Cerebellar nuclear complex (tissue), 1 donor: ENCODE measurements around the gene CTPS2.
"Not testable (repeated sequence)": the region's sequence is repeated elsewhere in the genome, so short reads cannot be mapped to it uniquely, and the experiment has no call there.

ENCODE experiments used
- DNase-seq, 2 experiments: peaks; one replicate each; lab custom pipeline; 2025; lab: John Stamatoyannopoulos, UW

CTPS2 gene, protein sequence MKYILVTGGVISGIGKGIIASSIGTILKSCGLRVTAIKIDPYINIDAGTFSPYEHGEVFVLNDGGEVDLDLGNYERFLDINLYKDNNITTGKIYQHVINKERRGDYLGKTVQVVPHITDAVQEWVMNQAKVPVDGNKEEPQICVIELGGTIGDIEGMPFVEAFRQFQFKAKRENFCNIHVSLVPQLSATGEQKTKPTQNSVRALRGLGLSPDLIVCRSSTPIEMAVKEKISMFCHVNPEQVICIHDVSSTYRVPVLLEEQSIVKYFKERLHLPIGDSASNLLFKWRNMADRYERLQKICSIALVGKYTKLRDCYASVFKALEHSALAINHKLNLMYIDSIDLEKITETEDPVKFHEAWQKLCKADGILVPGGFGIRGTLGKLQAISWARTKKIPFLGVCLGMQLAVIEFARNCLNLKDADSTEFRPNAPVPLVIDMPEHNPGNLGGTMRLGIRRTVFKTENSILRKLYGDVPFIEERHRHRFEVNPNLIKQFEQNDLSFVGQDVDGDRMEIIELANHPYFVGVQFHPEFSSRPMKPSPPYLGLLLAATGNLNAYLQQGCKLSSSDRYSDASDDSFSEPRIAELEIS

DNA sequence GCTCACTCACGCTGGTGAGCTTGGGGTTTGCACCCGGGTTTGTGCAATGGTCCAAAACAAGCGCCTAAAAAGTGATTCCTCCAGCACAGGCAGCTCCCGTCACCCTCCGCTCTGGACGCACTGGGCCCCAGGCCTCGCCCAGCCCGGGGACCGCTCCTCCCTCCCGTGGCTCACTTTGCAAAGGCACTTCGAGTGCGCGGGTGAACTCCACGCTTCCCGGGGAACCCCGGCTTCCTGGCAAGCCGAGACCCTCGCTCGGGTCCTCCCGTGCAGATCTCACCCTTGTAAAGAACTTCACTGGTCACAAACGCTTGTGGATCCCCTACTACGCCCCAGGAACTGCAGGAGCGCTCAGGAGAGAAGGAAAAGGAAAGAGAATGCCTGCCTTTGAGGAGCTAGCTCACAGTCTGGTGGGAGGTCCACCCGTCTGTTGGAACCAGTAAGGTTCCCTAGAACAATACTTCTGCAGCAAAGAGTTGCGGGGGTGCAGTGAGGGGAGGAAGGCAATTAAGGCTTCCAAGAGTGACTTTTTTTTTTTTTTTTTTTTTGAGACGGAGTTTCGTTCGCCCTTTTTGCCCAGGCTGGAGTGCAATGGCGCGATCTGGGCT, at the start of gene CTPS2:
Gene CTPS2, minus strand, starts transcription at position 122 of the 608 bp plus-strand sequence. CDS start 9,767 bp downstream, outside the sequence.
- no peak for DNase-seq

DNA sequence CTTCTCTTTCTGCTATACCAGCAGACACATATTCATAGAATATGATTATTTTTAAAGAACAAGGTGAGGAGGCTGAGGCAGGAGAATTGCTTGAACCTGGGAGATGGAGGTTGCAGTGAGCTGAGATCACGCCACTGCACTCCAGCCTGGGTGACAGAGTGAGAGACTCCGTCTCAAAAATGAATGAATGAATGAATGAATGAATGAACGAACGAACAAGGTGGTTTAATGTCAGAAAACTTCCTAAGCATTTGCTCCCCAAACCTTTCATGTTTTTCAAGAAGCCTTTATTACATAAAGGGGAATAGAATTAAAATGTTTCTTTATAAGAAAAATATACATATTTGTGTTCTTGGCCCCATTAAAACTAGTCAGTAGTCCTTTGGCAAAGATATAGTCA, 49.0 kb upstream of the CTPS2 start:
- DNase-seq, result not testable (repeated sequence)

DNA sequence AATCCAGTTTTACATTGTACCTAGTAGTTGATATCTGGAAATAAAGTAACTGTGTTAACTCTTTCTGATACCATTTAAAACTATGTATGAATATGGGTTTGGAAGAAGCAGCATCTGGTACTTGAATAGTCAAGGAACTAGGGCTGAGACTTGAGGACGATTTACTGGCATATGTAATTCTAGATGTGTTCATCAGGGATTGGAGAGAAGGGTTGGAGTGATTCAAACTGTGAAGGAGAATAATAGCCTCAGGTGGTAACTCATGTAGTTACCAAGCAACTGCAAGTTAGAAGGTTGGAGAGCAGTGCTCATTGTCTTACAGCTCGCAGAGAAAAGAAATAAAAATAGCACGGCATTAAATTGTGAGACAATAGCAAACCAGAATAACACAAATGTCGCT, 44.3 kb upstream of the CTPS2 start:
- no peak for DNase-seq

DNA sequence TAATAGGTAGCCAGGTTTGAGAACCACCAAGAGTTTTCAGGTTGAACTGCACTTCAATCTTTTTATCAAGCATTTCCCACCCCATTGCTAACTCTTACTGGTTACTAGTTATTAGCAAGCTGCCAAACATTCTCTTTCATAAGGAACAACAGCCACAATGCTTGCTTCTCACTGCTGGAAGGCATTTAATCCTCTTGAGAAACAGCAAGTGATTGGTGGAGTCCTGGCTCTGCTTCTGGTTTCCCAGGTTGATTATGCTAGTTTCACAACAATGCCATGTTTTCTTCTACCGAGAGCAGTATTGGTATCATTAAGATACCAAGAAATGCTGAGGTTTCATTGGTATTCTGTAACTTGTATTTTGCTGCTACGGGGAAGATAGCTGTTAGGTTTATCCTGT, 41.5 kb upstream of the CTPS2 start:
- DNase-seq, result no peak

DNA sequence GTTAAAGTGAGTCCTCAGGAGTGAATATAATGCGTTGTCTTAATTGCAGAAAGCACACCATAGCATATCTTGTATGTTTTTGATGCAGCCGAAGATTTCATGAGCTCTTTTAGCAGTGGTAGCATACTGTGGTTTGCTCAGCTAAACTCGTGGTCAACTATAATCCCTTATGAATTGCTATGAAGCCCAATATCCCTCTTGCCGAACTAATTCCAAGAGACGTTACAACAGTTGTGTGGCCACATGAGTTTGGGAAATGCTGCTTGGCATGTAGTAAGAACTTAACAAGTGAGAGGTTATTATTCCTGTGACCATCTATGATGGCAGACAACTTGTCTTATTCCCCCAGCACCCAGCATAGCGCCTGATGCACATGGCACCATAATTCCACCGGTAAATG, 37.7 kb upstream of the CTPS2 start:
- no peak for DNase-seq

DNA sequence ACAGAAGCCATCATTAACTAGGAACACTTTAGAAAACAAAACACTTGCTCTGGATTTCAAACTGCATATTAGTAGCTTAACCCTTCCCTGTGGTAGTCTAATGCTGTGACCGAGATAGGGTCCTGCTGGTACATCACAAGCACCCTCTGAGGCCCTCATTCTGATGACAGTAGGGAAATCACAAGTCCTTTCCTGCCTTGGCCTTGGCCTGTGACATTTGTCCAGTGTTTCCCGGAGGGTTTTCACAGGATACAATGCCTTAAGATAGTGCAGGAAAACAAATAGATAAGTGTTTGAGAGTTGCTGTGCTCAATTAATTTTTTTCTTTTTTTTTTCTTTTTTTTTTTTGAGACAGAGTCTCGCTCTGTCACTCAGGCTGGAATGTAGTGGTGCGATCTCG, 36.0 kb upstream of the CTPS2 start:
- DNase-seq, result no peak

DNA sequence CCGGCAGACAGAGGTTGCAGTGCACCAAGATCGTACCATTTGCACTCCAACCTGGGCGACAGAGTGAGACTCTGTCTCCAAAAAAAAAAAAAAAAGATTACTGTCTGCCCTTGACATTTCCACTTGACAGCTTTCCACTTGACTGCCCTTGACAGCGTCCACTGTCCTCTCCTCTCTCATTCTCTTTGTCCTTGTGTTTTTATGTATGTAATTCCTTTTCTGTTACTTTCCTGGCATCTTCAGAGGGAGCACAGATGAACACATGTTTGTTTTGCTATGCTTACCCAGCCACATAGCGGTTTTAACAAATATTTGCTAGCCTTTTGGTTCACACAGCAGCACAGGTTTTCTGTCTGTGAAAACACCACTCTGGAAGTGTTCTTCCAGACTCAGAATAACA, 33.2 kb upstream of the CTPS2 start:
- no peak for DNase-seq

DNA sequence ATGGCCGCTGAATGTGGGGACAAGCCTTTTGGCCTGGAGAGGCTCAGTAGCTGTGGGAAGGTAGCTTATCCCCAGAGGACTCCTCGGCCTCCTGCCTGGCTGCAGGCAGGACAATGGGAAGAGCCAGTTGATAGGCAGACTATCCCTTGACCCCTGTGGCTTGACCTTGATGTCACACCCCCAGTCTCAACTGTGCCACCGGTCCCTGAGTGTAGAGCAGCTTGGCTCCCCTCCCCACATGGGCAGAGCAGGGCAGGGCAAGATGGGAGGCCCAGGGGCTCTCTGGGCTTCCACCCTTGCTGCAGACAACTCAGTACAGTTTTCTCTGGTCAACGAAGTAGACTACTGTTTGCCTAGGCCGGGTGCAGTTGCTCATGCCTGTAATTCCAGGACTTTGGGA, 32.6 kb upstream of the CTPS2 start:
- no peak for DNase-seq

DNA sequence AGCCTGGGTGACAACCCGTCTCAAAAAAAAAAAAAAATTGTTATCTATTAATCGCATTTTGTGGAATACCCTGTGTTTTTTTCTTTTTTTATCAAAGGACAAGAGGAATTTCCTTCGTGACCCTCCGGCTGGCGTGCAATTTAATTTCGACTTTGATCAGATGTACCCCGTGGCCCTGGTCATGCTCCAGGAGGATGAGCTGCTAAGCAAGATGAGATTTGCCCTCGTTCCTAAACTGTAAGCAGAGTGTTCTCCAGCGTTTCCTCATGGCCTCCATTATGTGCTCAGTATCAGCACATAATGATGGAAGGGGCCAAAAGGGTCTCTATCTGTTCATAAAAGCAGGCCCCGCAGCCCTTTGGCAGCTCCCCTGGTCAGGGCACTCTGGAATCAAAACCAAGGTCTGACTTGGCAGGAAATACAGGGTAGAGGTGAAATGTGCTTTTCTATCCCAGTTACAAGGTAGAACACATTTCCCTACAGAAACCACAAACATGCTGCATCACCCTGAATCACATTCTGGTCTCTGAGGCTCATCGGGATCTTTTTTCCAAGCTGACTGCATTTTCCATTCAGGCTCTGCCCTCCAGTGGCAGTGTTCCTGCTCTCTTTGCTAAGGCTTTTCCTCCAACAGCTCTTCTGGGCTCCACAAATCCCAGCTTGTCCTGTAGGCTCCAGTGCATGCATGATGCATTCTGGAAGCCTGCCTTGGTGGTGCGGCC, 31.3 kb upstream of the CTPS2 start:
- DNase-seq, result no peak

DNA sequence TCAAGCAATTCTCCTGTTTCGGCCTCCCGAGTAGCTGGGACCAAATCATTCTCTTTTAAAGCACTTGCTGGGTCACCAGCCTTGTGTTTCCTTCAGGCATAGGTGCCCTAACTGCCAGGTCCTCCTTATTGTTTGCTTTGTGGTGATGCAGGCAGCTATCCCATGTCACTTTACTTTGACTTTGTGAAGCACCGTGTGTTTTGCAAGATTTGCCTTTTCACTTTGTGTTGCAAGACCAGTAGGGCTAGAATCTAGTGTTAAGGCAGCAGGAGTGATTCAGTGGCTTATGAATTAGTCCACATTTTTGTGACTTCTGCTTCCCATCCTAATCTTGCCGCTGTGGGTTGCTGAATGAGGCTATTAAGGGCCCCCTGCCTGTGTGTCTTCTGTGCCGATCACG, 27.1 kb upstream of the CTPS2 start:
- DNase-seq, result no peak

DNA sequence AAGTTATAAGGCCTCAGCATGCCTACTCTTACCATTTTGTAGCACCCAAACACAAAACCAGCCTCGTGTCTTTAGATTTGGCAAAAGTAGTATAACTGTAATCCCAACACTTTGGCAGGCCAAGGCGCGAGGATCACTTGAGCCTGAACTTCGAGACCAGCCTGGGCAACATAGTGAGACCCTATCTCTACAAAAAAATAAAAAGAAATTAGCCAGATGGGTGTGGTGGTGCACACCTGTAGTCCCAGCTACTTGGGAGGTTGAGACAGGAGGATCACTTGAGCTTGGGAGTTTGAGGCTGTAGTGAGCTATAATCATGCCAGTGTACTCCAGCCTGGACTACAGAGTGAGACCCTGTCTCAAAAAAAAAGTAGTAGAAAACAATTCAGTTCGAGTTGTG, 24.6 kb upstream of the CTPS2 start:
- DNase-seq, result no peak

DNA sequence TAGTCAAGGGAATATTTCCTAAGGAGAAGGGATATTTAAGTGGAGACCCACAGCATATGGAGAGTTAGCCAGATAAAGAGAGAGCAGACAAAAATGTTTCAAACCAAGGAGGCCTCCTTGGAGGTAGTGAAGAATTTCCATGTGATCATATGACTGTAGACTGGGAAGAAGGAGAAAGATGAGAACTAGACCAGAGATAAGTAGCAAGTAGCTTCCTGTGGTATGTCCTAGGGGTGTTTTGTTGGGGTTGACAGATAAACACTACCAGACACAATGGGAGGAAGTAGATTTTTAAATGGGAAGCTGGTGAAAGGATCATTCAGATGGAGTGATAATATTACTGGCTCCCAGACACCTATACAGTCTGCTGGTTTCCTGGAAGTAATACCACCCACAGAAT, 20.5 kb upstream of the CTPS2 start:
- no peak for DNase-seq

DNA sequence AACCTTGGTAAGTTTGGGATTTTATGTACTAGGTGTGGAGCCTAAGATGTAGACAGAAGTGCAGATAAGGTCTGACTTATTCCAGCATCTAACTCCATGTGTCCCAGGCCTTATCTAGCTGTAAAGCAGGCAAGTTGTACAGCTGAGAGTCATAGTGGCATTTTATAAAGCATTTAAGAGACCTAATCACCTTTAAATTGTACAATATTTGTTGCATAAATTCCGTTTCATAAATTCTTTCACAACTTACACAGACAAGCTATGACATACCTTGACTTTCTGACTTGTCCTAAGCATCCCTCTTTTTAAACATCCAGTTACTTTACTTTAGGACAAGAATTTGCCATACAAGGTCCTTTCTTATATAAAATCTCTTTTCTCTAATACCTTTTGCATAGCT, 18.0 kb upstream of the CTPS2 start:
- no peak for DNase-seq

DNA sequence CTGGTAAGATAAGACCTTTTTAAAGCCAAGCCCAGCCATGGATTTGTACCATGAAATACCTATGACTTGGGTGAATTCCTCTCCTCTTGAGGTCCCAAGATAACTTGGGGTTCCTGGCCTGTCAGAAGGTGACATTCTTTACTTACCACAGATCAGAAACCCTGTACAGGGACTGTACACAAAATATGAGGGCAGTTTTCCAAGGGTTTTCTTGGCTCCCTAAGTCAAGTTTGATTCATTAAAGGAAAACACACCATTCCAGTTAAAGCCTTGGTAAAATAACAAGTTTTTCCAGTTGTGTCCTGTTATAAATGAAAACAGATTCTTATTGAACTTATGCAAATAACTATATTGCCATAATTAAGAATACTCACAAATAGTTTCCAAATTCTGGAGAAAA, 15.2 kb upstream of the CTPS2 start:
- no peak for DNase-seq

DNA sequence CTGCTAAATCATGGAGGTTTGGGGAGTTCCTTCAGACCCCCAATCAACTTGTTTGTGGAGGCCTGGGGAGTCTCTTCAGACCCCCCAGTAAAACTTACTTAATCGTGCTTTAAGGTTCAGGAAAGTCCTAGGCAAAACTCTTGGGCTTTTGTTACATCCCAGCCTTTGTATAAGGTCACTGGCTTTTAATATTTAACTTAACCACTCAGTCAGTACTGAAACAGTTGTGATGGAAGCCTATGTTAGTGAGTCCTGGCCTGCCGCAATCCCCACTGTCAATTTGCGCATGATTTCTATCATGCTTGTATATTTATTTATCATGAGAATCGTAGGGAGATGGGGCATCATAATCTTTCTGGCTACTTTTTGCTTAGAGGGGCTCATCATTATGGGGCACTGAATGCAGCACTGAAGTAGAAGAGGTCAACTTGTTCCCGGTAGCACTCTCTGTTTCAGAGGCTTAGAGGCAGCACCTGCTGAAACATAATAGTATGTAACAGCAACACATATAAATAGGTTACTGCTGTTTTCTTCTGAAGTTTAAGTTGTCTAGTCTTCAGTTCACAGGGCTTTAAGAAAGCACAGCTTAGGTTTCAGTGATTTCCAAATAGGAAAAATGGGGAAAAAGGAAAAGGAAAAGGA, 14.0 kb upstream of the CTPS2 start:
- DNase-seq, result not testable (repeated sequence)

DNA sequence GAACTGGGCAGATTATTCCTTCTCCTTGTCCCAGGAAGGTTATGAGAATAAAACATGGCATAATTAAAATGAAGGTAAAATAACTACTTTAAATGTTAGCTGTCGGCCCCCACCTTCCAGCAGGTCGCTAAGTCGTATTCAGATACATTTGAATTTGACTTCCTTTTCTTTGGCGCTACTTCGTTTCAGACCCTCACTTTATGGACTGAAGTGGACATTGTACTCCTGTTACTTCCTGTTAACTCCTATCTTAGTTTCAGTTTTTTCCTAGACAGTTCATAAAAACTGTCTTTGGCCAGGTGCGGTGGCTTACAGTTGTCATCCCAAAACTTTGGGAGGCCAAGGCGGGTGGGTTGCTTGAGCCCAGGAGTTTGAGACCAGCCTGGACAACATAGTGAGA, 12.6 kb upstream of the CTPS2 start:
- no peak for DNase-seq

DNA sequence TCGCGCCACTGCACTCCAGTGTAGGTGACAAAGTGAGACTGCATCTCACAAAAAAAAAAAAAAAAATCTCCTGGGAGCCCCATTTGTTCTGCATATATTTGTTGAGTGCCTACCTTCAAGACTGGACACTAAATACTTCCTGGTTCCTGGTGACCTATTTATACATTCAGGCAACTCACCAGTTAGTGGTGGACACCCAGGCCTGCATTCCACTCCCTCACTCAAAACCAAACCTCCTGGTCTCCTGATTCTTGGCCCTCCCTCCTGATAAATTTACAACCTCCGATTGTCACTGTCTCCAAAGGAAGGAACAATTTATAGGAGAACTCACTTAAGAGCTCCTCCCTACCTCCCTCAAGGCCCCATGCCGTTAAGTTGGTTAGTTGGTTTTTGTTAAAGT, 10.0 kb upstream of the CTPS2 start:
- no peak for DNase-seq

DNA sequence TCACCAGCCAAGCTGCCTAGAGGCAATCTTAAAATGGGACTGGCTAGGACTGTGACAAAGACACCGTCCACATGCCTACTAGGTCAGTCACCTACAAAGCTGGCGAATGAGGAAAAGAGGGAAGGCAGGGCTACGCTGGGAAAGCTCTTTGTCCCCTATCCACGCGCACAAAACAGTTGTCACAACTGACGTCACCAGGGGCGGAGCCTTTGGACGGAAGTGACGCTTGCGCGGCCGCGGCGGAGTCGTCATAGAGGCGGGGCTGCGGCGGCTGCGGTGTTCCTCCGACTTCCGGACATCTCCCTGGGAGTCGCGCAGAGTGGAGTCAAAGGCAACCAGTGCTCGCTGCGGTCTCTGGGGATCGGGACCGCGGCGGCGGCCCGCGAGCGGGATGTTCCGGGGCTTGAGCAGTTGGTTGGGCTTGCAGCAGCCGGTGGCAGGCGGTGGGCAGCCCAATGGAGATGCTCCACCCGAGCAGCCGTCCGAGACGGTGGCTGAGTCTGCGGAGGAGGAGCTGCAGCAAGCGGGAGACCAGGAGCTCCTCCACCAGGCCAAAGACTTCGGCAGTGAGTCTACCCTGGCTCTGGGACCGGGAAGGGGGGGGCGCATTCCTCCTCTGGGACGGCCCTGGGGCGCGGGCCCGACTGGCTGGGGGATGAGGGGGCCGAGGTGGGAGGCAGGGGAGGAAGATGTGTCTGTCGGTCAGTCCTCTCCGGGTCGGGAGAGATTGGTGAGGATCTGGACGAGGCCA, 7.0 kb upstream of the CTPS2 start, which contains the start of gene SYAP1:
Gene SYAP1, plus strand, starts transcription at position 279 of the 751 bp plus-strand sequence. Its CDS starts 113 bp downstream, at position 392.
- peak; percentile 90 to 94 for DNase-seq

DNA sequence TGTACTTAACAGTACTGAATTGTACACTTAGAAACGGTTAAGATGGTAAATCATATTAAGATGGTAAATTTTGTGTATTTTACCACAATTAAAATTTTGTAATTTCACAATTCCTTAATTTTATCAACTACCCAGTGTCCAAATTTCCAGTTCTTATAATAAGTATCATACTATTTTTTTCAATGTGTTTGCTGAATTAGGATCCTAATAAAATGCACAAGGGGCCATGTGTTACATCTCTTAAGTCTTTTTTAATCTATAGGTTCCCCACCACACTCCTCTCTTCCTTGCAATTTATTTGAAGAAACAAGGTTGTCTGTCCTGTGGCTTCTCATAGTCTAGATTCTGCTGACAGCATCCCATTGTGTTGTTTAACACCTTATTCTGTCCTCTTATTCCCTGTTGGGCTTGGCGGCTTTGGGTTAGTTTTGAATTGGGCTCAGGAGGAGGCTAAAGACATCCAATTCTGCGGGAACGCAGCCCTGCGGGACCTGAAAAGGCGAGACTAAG, 6.4 kb upstream of the CTPS2 start:
- DNase-seq, result no peak

DNA sequence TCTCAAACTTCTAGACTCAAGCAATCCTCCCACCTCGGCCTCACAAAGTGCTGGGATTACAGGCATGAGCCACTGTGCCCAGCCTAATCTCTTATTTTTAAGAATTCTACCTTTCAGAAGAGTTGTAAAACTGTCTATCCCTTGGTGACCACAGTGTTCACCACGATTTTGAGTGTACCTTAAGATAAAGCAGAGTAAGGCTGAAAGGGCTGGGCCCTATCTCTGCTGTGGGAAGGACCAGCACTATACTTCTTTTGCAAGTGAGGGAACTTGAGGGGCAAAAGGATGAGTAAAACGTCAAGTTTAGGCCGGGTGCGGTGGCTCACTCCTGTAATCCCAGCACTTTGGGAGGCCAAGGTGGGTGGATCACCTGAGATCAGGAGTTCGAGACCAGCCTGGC, 4.0 kb upstream of the CTPS2 start:
- not testable (repeated sequence) for DNase-seq

DNA sequence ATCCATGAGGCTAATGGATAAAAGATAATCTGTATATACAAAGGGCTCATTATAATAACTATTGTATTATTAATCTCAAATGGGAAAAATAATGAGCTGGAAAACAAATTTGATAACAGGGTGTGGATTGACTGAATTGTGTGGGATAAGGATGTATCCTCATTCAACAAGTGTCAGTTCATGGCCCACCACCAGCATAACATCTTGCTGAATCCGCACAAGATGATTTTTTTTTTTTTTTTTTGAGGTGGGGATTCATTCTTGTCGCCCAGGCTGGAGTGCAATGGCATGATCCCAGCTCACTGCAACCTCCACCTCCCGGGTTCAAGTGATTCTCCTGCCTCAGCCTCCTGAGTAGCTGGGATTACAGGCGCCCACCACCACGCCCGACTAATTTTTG, 3.2 kb upstream of the CTPS2 start:
- DNase-seq, result not testable (repeated sequence)
